Measurements from ENCODE around the gene DNAJC18. TPM values are rescaled to one million over a fixed set of nuclear protein-coding genes. Genes with fewer than 3 reads are reported as not detected.

DNAJC18 gene
- total RNA-seq, 1 experiment from 2014 or later = 4.4 TPM

GRCh38 chr5:139460455-139460854, 21.1 kb upstream of the DNAJC18 start:
- Histone ChIP-seq H3K4me3 (ENCODE audit: low read length) (no peak overlapping the region), H3K9me2 (replicated peaks; ENCODE audit: low read length) (no peaks in the 10 kb centered on the region), H3K79me2 (ENCODE audit: low read length) (no peaks in the 10 kb centered on the region), H3K9ac (ENCODE audit: low read length) (no peak overlapping the region), H3F3A (ENCODE audit: low read length, unreplicated experiment) (no peaks in the 10 kb centered on the region), H3K36me3 (ENCODE audit: low read depth, low read length) (no peaks in the 10 kb centered on the region), H3K27me3 (ENCODE audit: low read length) (no peaks in the 10 kb centered on the region), H3K27ac (ENCODE audit: low read length) (no peak overlapping the region), H3K9me3 (ENCODE audit: low read length) (no peaks in the 10 kb centered on the region), H3K4me2 (ENCODE audit: low read length) (no peak overlapping the region), H4K20me1 (ENCODE audit: low read length) (no peaks in the 10 kb centered on the region), H2AFZ (ENCODE audit: low read length) (no peak overlapping the region), H3K4me1 (ENCODE audit: insufficient read depth, low read length) (peaks cover 6% of the 10 kb centered on the region; the same call in 1 of the 2 replicates)
- CTCF ChIA-PET = no interaction called here
- TF ChIP-seq, protein P1, sequence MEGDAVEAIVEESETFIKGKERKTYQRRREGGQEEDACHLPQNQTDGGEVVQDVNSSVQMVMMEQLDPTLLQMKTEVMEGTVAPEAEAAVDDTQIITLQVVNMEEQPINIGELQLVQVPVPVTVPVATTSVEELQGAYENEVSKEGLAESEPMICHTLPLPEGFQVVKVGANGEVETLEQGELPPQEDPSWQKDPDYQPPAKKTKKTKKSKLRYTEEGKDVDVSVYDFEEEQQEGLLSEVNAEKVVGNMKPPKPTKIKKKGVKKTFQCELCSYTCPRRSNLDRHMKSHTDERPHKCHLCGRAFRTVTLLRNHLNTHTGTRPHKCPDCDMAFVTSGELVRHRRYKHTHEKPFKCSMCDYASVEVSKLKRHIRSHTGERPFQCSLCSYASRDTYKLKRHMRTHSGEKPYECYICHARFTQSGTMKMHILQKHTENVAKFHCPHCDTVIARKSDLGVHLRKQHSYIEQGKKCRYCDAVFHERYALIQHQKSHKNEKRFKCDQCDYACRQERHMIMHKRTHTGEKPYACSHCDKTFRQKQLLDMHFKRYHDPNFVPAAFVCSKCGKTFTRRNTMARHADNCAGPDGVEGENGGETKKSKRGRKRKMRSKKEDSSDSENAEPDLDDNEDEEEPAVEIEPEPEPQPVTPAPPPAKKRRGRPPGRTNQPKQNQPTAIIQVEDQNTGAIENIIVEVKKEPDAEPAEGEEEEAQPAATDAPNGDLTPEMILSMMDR (conservative IDR thresholded peaks at IDR 0.05; ENCODE audit: low read depth, low read length) = no peak
- no peak for TF ChIP-seq EZH2phosphoT487 (IDR thresholded peaks at IDR 0.05; ENCODE audit: borderline replicate concordance, low read length)
- no peak for TF ChIP-seq EZH2 (IDR thresholded peaks at IDR 0.05; ENCODE audit: low read length, unreplicated experiment)
- no TSS peak for BruUV-seq (replicated peaks)
- intact Hi-C loops (cut with micrococcal nuclease) = no loop called here
- ATAC-seq (no peak), DNase-seq (no peak)
- POLR2A ChIA-PET (ENCODE audit: unreplicated experiment) = no interaction called here

- Histone ChIP-seq H3F3A (ENCODE audit: low read length, unreplicated experiment) (no peaks in the 10 kb centered on the region), H4K20me1 (ENCODE audit: low read length) (no peaks in the 10 kb centered on the region), H2AFZ (ENCODE audit: low read length) (no peak overlapping the region), H3K4me3 (ENCODE audit: low read length) (no peak overlapping the region), H3K4me2 (ENCODE audit: low read length) (no peak overlapping the region), H3K9ac (ENCODE audit: low read length) (no peak overlapping the region), H3K27me3 (ENCODE audit: low read length) (no peaks in the 10 kb centered on the region), H3K79me2 (ENCODE audit: low read length) (no peaks in the 10 kb centered on the region), H3K27ac (ENCODE audit: low read length) (no peak overlapping the region), H3K36me3 (ENCODE audit: low read depth, low read length) (no peaks in the 10 kb centered on the region), H3K4me1 (ENCODE audit: insufficient read depth, low read length) (peaks cover 6% of the 10 kb centered on the region; the same call in 1 of the 2 replicates), H3K9me3 (ENCODE audit: low read length) (no peaks in the 10 kb centered on the region), H3K9me2 (replicated peaks; ENCODE audit: low read length) (no peaks in the 10 kb centered on the region)
- DNase-seq (no peak), ATAC-seq (no peak)
- BruUV-seq (replicated peaks) = no TSS peak
- CTCF ChIA-PET = no interaction called here
- POLR2A ChIA-PET (ENCODE audit: unreplicated experiment) = no interaction called here
- intact Hi-C loops (cut with micrococcal nuclease) = no loop called here
- TF ChIP-seq EZH2phosphoT487 (IDR thresholded peaks at IDR 0.05; ENCODE audit: borderline replicate concordance, low read length) (no peak), EZH2 (IDR thresholded peaks at IDR 0.05; ENCODE audit: low read length, unreplicated experiment) (no peak)
- TF ChIP-seq, protein P1 (conservative IDR thresholded peaks at IDR 0.05; ENCODE audit: low read depth, low read length) = no peak
Observed at GRCh38 chr5:139459451-139459934, 20.2 kb upstream of the DNAJC18 start.

- Histone ChIP-seq H4K20me1 (ENCODE audit: low read length) (no peaks in the 10 kb centered on the region), H3K4me1 (ENCODE audit: insufficient read depth, low read length) (peaks cover 6% of the 10 kb centered on the region; the same call in 1 of the 2 replicates), H3K9ac (ENCODE audit: low read length) (no peak overlapping the region), H3K36me3 (ENCODE audit: low read depth, low read length) (no peaks in the 10 kb centered on the region), H3K9me3 (ENCODE audit: low read length) (no peaks in the 10 kb centered on the region), H3K27me3 (ENCODE audit: low read length) (no peaks in the 10 kb centered on the region), H2AFZ (ENCODE audit: low read length) (peak overlapping the region; percentile 59), H3K79me2 (ENCODE audit: low read length) (no peaks in the 10 kb centered on the region), H3K27ac (ENCODE audit: low read length) (no peak overlapping the region), H3K4me2 (ENCODE audit: low read length) (no peak overlapping the region), H3K9me2 (replicated peaks; ENCODE audit: low read length) (no peaks in the 10 kb centered on the region), H3K4me3 (ENCODE audit: low read length) (no peak overlapping the region), H3F3A (ENCODE audit: low read length, unreplicated experiment) (no peaks in the 10 kb centered on the region)
- POLR2A ChIA-PET (ENCODE audit: unreplicated experiment) = interaction anchor here (0.7 kb wide), 1 partner anchor 27 kb away, joined by 15 read pairs; no protein-coding TSS in a partner anchor
- peak; percentile 89 for ATAC-seq
- TF ChIP-seq EZH2phosphoT487 (IDR thresholded peaks at IDR 0.05; ENCODE audit: borderline replicate concordance, low read length) (no peak), EZH2 (IDR thresholded peaks at IDR 0.05; ENCODE audit: low read length, unreplicated experiment) (no peak)
- TF ChIP-seq, protein P1 (conservative IDR thresholded peaks at IDR 0.05; ENCODE audit: low read depth, low read length) = no peak
- CTCF ChIA-PET = no interaction called here
- intact Hi-C loops (cut with micrococcal nuclease) = no loop called here
- no TSS peak for BruUV-seq (replicated peaks)
- DNase-seq = peak; percentile 59
Observed at GRCh38 chr5:139458580-139459407, 19.5 kb upstream of the DNAJC18 start.

Measured in PC-3 (cell line).